HepG2 (cell line): ENCODE measurements around the gene ITGB1. TPM values are rescaled to one million over a fixed set of nuclear protein-coding genes. Genes with fewer than 3 reads are reported as not detected.

Experiments
- CAMTA2 ChIP-seq: sonication (generic); formaldehyde crosslinking; IDR thresholded peaks from 2 replicates; pipeline ENCODE4 v1.4.0; 2020; ENCODE audit warnings: mild to moderate bottlenecking, missing genetic modification reagents, borderline replicate concordance
- GMEB1 ChIP-seq: sonication (generic); formaldehyde crosslinking; IDR thresholded peaks from 2 replicates; pipeline ENCODE4 v1.5.1; 2020; ENCODE audit warnings: missing genetic modification reagents, mild to moderate bottlenecking, borderline replicate concordance
- HNRNPLL ChIP-seq: fragments of 200-400 bp; formaldehyde crosslinking; IDR thresholded peaks from 2 replicates; pipeline ENCODE4 v1.6.1; 2017; ENCODE audit warnings: mild to moderate bottlenecking, low read depth, low read length; ENCODE audit not compliant: poor library complexity, severe bottlenecking
- KDM1A ChIP-seq: IDR thresholded peaks from 2 replicates; pipeline ENCODE4 v1.6.1; 2016; ENCODE audit warnings: missing compliant biosample characterization
- MXI1 ChIP-seq: IDR thresholded peaks from 3 replicates; pipeline ENCODE4 v1.6.1; 2012; ENCODE audit warnings: low read depth, low read length, inconsistent platforms, borderline replicate concordance
- NFIB ChIP-seq: sonication (generic); formaldehyde crosslinking; IDR thresholded peaks from 2 replicates; pipeline ENCODE4 v1.9.0; 2021; ENCODE audit warnings: missing genetic modification reagents, mild to moderate bottlenecking, borderline replicate concordance
- POLR2G ChIP-seq: fragments of 200-400 bp; formaldehyde crosslinking; IDR thresholded peaks from 2 replicates; pipeline ENCODE4 v1.6.1; 2018; ENCODE audit warnings: mild to moderate bottlenecking, low read depth, low read length, moderate library complexity
- RFXANK ChIP-seq: IDR thresholded peaks from 2 replicates; pipeline ENCODE4 v1.6.1; 2016
- TFDP1 ChIP-seq: IDR thresholded peaks from 2 replicates; pipeline ENCODE4 v1.6.1; 2016; ENCODE audit warnings: missing compliant biosample characterization, missing genetic modification reagents, borderline replicate concordance
- THYN1 ChIP-seq: sonication (generic); formaldehyde crosslinking; IDR thresholded peaks from 2 replicates; pipeline ENCODE4 v1.8.1; 2023; ENCODE audit warnings: low read depth, mild to moderate bottlenecking, moderate library complexity, missing genetic modification reagents, borderline replicate concordance
- ZFP1 ChIP-seq: IDR thresholded peaks from 2 replicates; pipeline ENCODE4 v1.6.1; 2016
- ZNF264 ChIP-seq: sonication (generic); formaldehyde crosslinking; IDR thresholded peaks from 2 replicates; pipeline ENCODE4 v1.4.0; 2020; ENCODE audit warnings: missing genetic modification reagents
- ZNF292 ChIP-seq: sonication (generic); formaldehyde crosslinking; IDR thresholded peaks from 2 replicates; pipeline ENCODE4 v1.8.1; 2022; ENCODE audit warnings: mild to moderate bottlenecking, low read depth, missing genetic modification reagents, borderline replicate concordance
- ZNF350 ChIP-seq: sonication (generic); formaldehyde crosslinking; IDR thresholded peaks from 2 replicates; pipeline ENCODE4 v1.4.0; 2020; ENCODE audit warnings: mild to moderate bottlenecking, low read depth, missing genetic modification reagents, borderline replicate concordance
- ZNF704 ChIP-seq: sonication (generic); formaldehyde crosslinking; IDR thresholded peaks from 2 replicates; pipeline ENCODE4 v1.8.1; 2023; ENCODE audit warnings: mild to moderate bottlenecking, inconsistent platforms, moderate library complexity, missing genetic modification reagents, borderline replicate concordance
- polyA plus RNA-seq, 8 experiments: library from polyadenylated mRNA; depleted of rRNA in 3 of 8; stranded (reverse) in 7 of 8; unstranded in 1 of 8; fragments of >200 nt; fragmentation: Illumina TruSeq in 4 of 8; extraction: Trizol in 4 of 8; gene quantifications; 2 replicates each; pipeline versions ENCODE4 v1.2.1 to v1.2.3, GENCODE V29; 2011 to 2016; ENCODE audit warnings: low read depth in 4 of 8, missing spikeins in 1 of 8, mixed read lengths in 1 of 8; ENCODE audit not compliant: insufficient read depth in 1 of 8
- total RNA-seq, 5 experiments: library from RNA; depleted of rRNA; stranded (reverse); fragments of >200 nt; fragmentation: Illumina TruSeq; extraction: Trizol; gene quantifications; 2 replicates each; pipeline ENCODE4 v1.2.3, GENCODE V29; 2016; ENCODE audit warnings: low read depth in 1 of 5
- TF ChIP-seq, protein P1 (sequence below): sonication (generic); formaldehyde crosslinking; IDR thresholded peaks from 2 replicates; pipeline ENCODE4 v1.9.0; 2022; ENCODE audit warnings: low read depth, missing genetic modification reagents
- TF ChIP-seq, protein P2 (sequence below): sonication (generic); formaldehyde crosslinking; conservative IDR thresholded peaks from 2 replicates; pipeline ENCODE4 v1.4.0; 2020; ENCODE audit warnings: mild to moderate bottlenecking, missing genetic modification reagents, moderate library complexity

ITGB1 gene
- total and polyA plus RNA-seq, 2 of the 13 experiments (the other 11 are each of a cell fraction or from before 2014, with no cell fraction given): 190 to 204 TPM

- TF ChIP-seq, protein P1, sequence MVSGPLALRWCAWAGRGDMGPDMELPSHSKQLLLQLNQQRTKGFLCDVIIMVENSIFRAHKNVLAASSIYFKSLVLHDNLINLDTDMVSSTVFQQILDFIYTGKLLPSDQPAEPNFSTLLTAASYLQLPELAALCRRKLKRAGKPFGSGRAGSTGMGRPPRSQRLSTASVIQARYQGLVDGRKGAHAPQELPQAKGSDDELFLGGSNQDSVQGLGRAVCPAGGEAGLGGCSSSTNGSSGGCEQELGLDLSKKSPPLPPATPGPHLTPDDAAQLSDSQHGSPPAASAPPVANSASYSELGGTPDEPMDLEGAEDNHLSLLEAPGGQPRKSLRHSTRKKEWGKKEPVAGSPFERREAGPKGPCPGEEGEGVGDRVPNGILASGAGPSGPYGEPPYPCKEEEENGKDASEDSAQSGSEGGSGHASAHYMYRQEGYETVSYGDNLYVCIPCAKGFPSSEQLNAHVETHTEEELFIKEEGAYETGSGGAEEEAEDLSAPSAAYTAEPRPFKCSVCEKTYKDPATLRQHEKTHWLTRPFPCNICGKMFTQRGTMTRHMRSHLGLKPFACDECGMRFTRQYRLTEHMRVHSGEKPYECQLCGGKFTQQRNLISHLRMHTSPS: peak; percentile 73; the same call in 1 of the 2 replicates
- TF ChIP-seq HNRNPLL (peak; percentile 46), ZNF264 (no peak), POLR2G (0 out of 2 replicates have a peak, but pooled peaks have one; percentile 46), NFIB (CRISPR knock-in tag) (peak; percentile 63; the same call in 1 of the 2 replicates), ZFP1 (CRISPR knock-in tag) (peak; percentile 48; the same call in 1 of the 2 replicates), CAMTA2 (CRISPR knock-in tag) (no peak), KDM1A (CRISPR knock-in tag) (peak; percentile 66; the same call in 1 of the 2 replicates), RFXANK (CRISPR knock-in tag) (no peak), ZNF704 (no peak), MXI1 (peak; percentile 78; the same call in 1 of the 3 replicates), GMEB1 (peak; percentile 55; the same call in 1 of the 2 replicates), TFDP1 (peak; percentile 36; the same call in 1 of the 2 replicates), ZNF350 (CRISPR knock-in tag) (peak; percentile 80; the same call in 1 of the 2 replicates), ZNF292 (peak; percentile 96), THYN1 (CRISPR knock-in tag) (no peak)
- TF ChIP-seq, protein P2, sequence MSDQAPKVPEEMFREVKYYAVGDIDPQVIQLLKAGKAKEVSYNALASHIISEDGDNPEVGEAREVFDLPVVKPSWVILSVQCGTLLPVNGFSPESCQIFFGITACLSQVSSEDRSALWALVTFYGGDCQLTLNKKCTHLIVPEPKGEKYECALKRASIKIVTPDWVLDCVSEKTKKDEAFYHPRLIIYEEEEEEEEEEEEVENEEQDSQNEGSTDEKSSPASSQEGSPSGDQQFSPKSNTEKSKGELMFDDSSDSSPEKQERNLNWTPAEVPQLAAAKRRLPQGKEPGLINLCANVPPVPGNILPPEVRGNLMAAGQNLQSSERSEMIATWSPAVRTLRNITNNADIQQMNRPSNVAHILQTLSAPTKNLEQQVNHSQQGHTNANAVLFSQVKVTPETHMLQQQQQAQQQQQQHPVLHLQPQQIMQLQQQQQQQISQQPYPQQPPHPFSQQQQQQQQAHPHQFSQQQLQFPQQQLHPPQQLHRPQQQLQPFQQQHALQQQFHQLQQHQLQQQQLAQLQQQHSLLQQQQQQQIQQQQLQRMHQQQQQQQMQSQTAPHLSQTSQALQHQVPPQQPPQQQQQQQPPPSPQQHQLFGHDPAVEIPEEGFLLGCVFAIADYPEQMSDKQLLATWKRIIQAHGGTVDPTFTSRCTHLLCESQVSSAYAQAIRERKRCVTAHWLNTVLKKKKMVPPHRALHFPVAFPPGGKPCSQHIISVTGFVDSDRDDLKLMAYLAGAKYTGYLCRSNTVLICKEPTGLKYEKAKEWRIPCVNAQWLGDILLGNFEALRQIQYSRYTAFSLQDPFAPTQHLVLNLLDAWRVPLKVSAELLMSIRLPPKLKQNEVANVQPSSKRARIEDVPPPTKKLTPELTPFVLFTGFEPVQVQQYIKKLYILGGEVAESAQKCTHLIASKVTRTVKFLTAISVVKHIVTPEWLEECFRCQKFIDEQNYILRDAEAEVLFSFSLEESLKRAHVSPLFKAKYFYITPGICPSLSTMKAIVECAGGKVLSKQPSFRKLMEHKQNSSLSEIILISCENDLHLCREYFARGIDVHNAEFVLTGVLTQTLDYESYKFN: peak; percentile 50
These were observed 14.0 kb downstream of the ITGB1 start (continued) for GRCh38 chr10:32943854-32944661.
